Measurements from ENCODE around the gene TTC32. TPM values are rescaled to one million over a fixed set of nuclear protein-coding genes. Genes with fewer than 3 reads are reported as not detected.
"Not testable (repeated sequence)": the region's sequence is repeated elsewhere in the genome, so short reads cannot be mapped to it uniquely, and the experiment has no call there.

TTC32 gene
- total RNA-seq, 1 donor from 2014 or later: 9.4 TPM

- peaks cover 11% of the 10 kb centered on the region for H3K36me3 Mint-ChIP-seq (ENCODE audit: low read depth, unreplicated experiment)
- TF ChIP-seq CTCF (IDR thresholded peaks at IDR 0.05; ENCODE audit: unreplicated experiment): no peak
- peaks cover 10% of the 10 kb centered on the region for H3K27me3 Mint-ChIP-seq (ENCODE audit: unreplicated experiment)
- H3K27ac Mint-ChIP-seq (ENCODE audit: unreplicated experiment): no peak overlapping the region
- no peak for DNase-seq (ENCODE audit: low spot score)
- peaks cover 3% of the 10 kb centered on the region for H3K4me1 Mint-ChIP-seq (ENCODE audit: unreplicated experiment)
- H3K9me3 Mint-ChIP-seq (ENCODE audit: unreplicated experiment): peaks cover 5% of the 10 kb centered on the region
- H3K4me3 Mint-ChIP-seq (ENCODE audit: unreplicated experiment): no peak overlapping the region
Measured at GRCh38 chr2:19882286-19882685, 19.5 kb downstream of the TTC32 start.

- no peak overlapping the region for H3K27ac Mint-ChIP-seq (ENCODE audit: unreplicated experiment)
- peaks cover 3% of the 10 kb centered on the region for H3K4me1 Mint-ChIP-seq (ENCODE audit: unreplicated experiment)
- H3K27me3 Mint-ChIP-seq (ENCODE audit: unreplicated experiment): peaks cover 10% of the 10 kb centered on the region
- H3K4me3 Mint-ChIP-seq (ENCODE audit: unreplicated experiment): no peak overlapping the region
- DNase-seq (ENCODE audit: low spot score): no peak
- H3K9me3 Mint-ChIP-seq (ENCODE audit: unreplicated experiment): peaks cover 5% of the 10 kb centered on the region
- peaks cover 11% of the 10 kb centered on the region for H3K36me3 Mint-ChIP-seq (ENCODE audit: low read depth, unreplicated experiment)
- TF ChIP-seq CTCF (IDR thresholded peaks at IDR 0.05; ENCODE audit: unreplicated experiment): no peak
Measured at GRCh38 chr2:19881908-19882265, 19.9 kb downstream of the TTC32 start.

GRCh38 chr2:19881221-19881907 is 20.4 kb downstream of the TTC32 start:
- peaks cover 5% of the 10 kb centered on the region for H3K9me3 Mint-ChIP-seq (ENCODE audit: unreplicated experiment)
- peaks cover 8% of the 10 kb centered on the region for H3K27me3 Mint-ChIP-seq (ENCODE audit: unreplicated experiment)
- no peak for TF ChIP-seq CTCF (IDR thresholded peaks at IDR 0.05; ENCODE audit: unreplicated experiment)
- H3K4me1 Mint-ChIP-seq (ENCODE audit: unreplicated experiment): peaks cover 5% of the 10 kb centered on the region
- DNase-seq (ENCODE audit: low spot score): no peak
- H3K27ac Mint-ChIP-seq (ENCODE audit: unreplicated experiment): no peak overlapping the region
- H3K4me3 Mint-ChIP-seq (ENCODE audit: unreplicated experiment): no peak overlapping the region
- H3K36me3 Mint-ChIP-seq (ENCODE audit: low read depth, unreplicated experiment): peaks cover 11% of the 10 kb centered on the region

- not testable (repeated sequence) for H3K27me3 Mint-ChIP-seq (ENCODE audit: unreplicated experiment); DNase-seq (ENCODE audit: low spot score); H3K27ac Mint-ChIP-seq (ENCODE audit: unreplicated experiment); H3K4me1 Mint-ChIP-seq (ENCODE audit: unreplicated experiment); H3K9me3 Mint-ChIP-seq (ENCODE audit: unreplicated experiment)
- Mint-ChIP-seq H3K4me3 (ENCODE audit: unreplicated experiment) (peak overlapping the region; percentile 28), H3K36me3 (ENCODE audit: low read depth, unreplicated experiment) (peaks cover 11% of the 10 kb centered on the region)
Measured at GRCh38 chr2:19880191-19880590, 21.6 kb downstream of the TTC32 start.

- peaks cover 11% of the 10 kb centered on the region for H3K4me1 Mint-ChIP-seq (ENCODE audit: unreplicated experiment)
- H3K36me3 Mint-ChIP-seq (ENCODE audit: low read depth, unreplicated experiment): peaks cover 11% of the 10 kb centered on the region
- DNase-seq (ENCODE audit: low spot score): no peak
- peaks cover 5% of the 10 kb centered on the region for H3K27me3 Mint-ChIP-seq (ENCODE audit: unreplicated experiment)
- TF ChIP-seq CTCF (IDR thresholded peaks at IDR 0.05; ENCODE audit: unreplicated experiment): no peak
- no peak overlapping the region for H3K27ac Mint-ChIP-seq (ENCODE audit: unreplicated experiment)
- H3K4me3 Mint-ChIP-seq (ENCODE audit: unreplicated experiment): peak overlapping the region; percentile 13
- H3K9me3 Mint-ChIP-seq (ENCODE audit: unreplicated experiment): peaks cover 5% of the 10 kb centered on the region
Measured at GRCh38 chr2:19879120-19879519, 22.7 kb downstream of the TTC32 start.

All from endothelial cell (in vitro differentiated cells).